ENCODE results near the gene SMIM29. TPM values are rescaled to one million over a fixed set of nuclear protein-coding genes. Genes with fewer than 3 reads are reported as not detected.

The SMIM29 gene
- total and polyA plus RNA-seq, 10 of the 15 experiments (the other 5 are each of a cell fraction or from before 2014, with no cell fraction given) = 7.1 to 30.0 (median 16.2) TPM

DNA sequence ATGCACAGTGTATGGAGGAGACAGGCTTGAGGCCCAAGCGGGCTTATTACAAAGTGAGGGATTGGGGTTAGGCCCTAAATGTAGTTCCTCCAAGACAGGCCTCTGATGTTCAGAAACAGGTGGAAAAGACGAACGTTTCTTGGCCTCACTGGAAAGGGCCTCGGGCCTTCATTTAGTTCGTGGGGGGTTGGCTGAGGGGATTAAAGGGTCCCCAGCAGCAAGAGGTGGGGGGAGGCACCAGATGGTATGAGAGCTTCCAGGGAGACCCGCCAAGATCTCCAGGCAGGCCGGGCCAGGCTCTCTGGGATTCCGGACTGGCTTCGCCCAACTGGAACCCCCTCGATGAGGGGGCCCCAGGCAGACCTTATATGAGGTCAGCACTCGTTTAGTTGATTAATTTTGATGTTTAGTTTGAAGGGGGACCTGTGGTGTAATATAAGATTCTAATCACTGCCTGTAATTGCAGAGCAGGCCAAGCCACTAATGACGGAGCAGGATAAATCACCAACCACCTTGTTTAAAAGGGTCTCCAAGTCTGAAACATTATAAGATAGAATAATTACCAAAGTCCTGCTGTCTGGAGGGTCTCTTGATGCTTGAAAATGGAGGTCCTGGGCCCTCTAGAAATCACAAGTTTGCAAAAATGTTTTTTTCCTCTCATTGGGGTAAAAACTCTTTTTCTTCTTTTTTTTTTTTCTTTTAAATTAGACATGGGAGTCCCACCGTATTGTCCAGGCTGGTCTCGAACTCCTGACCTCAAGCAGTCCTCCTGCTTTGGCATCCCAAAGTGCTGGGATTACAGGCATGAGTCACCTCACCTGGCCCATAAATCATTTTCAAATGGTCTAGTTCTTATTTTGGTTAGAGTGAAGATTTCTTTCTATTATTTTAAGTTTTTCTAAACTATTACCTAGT, 10.0 kb downstream of the SMIM29 start (continued):
- TF ChIP-seq TCF3 (IDR thresholded peaks at IDR 0.05; ENCODE audit: borderline replicate concordance, insufficient read depth, low read depth, low read length) = no peak
- no peak for TF ChIP-seq ZNF622 (IDR thresholded peaks at IDR 0.05)
- no peak for TF ChIP-seq SMAD5 (IDR thresholded peaks at IDR 0.05; ENCODE audit: low read depth)
- TF ChIP-seq NR2F1 (conservative IDR thresholded peaks at IDR 0.05) = no peak
- TF ChIP-seq SREBF2 (IDR thresholded peaks at IDR 0.05; ENCODE audit: low read length) = no peak

DNA sequence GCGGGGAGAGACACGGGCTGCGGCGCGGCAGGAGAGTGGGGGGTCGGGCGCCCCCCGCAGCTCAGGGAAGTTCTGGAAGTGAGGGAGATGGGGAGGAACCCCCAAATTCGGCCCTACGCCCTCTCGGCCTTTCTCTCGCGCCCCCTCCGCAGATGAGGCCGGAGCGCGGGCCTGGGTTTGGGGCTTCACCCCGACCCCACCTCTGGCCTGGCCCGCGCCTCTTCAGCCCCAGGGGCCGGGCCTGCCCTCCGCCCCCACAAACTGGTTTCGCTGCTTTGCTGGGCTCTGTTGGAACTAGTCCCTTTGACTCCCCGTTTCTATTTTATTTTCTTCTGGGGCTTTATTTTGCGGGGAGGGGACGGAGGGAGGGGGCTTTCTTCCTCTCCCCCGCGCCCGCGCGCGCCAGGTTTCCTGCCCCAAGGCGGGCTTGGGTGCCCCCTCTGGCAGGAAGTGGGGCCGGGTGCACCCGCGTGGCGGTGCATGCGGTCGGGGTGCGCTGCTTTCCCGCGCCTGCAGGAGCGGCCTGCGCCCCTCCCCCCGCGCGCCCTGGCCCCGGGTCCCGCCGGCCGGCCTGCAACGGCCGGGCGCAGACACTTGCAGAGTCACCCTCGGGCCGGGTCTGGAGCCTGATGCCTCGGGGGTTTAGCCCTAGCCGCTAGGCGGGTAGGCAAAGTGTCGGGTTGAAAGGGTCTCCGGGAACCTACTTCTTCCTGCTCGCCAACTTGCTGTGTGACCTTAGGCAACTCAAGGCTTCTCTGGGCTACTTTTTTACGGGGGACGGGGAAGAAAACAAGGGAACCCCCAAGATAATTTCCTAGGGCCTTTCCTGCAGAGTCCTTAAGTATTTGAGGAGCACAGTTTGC, 10.9 kb downstream of the SMIM29 start:
- ATAC-seq = peak; percentile 30
- TF ChIP-seq, protein P1, sequence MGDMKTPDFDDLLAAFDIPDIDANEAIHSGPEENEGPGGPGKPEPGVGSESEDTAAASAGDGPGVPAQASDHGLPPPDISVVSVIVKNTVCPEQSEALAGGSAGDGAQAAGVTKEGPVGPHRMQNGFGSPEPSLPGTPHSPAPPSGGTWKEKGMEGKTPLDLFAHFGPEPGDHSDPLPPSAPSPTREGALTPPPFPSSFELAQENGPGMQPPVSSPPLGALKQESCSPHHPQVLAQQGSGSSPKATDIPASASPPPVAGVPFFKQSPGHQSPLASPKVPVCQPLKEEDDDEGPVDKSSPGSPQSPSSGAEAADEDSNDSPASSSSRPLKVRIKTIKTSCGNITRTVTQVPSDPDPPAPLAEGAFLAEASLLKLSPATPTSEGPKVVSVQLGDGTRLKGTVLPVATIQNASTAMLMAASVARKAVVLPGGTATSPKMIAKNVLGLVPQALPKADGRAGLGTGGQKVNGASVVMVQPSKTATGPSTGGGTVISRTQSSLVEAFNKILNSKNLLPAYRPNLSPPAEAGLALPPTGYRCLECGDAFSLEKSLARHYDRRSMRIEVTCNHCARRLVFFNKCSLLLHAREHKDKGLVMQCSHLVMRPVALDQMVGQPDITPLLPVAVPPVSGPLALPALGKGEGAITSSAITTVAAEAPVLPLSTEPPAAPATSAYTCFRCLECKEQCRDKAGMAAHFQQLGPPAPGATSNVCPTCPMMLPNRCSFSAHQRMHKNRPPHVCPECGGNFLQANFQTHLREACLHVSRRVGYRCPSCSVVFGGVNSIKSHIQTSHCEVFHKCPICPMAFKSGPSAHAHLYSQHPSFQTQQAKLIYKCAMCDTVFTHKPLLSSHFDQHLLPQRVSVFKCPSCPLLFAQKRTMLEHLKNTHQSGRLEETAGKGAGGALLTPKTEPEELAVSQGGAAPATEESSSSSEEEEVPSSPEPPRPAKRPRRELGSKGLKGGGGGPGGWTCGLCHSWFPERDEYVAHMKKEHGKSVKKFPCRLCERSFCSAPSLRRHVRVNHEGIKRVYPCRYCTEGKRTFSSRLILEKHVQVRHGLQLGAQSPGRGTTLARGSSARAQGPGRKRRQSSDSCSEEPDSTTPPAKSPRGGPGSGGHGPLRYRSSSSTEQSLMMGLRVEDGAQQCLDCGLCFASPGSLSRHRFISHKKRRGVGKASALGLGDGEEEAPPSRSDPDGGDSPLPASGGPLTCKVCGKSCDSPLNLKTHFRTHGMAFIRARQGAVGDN (IDR thresholded peaks at IDR 0.05) = peak; percentile 72
- TF ChIP-seq LARP7 (IDR thresholded peaks at IDR 0.05) (peak; percentile 42), MEF2B (IDR thresholded peaks at IDR 0.05; ENCODE audit: partially characterized antibody, poor library complexity, severe bottlenecking) (peak; percentile 39), TAF1 (IDR thresholded peaks at IDR 0.05; ENCODE audit: borderline replicate concordance, low read depth, low read length) (peak; percentile 13; the same call in 1 of the 2 replicates), RB1 (IDR thresholded peaks at IDR 0.05; ENCODE audit: borderline replicate concordance) (peak; percentile 94; the same call in 1 of the 2 replicates), BHLHE40 (IDR thresholded peaks at IDR 0.05; ENCODE audit: borderline replicate concordance in 1 of 2, low read depth in 2 of 2, low read length in 1 of 2) (peak; percentile 24 to 73; a peak in 2 of 4 replicates)
- TF ChIP-seq, protein P2, sequence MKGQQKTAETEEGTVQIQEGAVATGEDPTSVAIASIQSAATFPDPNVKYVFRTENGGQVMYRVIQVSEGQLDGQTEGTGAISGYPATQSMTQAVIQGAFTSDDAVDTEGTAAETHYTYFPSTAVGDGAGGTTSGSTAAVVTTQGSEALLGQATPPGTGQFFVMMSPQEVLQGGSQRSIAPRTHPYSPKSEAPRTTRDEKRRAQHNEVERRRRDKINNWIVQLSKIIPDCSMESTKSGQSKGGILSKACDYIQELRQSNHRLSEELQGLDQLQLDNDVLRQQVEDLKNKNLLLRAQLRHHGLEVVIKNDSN (IDR thresholded peaks at IDR 0.05; ENCODE audit: borderline replicate concordance, extremely low read length, insufficient read depth, low read depth, low read length) = no peak

More for the DNA sequence above, 10.9 kb downstream of the SMIM29 start:
- BruUV-seq (replicated peaks) = no TSS peak
- SMC1A ChIA-PET (ENCODE audit: uncharacterized antibody, unreplicated experiment) = no interaction called here
- CTCF ChIA-PET = interaction anchor here (1.5 kb wide), 1 partner anchor 42 kb away, joined by 5 read pairs; no protein-coding TSS in a partner anchor
- Histone ChIP-seq H3K4me1 (ENCODE audit: control insufficient read depth, insufficient read depth, low read length) (peaks cover 21% of the 10 kb centered on the region), H3K9me3 (replicated peaks; ENCODE audit: control insufficient read depth, insufficient read depth, low read length) (no peaks in the 10 kb centered on the region), H2AFZ (ENCODE audit: control insufficient read depth, low read depth, low read length) (peak overlapping the region; percentile 44; the same call in 1 of the 2 replicates), H3K4me3 (peak overlapping the region; percentile 93), H3K27ac (ENCODE audit: control insufficient read depth, insufficient read depth) (peak overlapping the region; percentile 94), H3K9ac (ENCODE audit: control insufficient read depth, insufficient read depth, low read length) (peak overlapping the region; percentile 99), H3K27me3 (replicated peaks in 1 of 2; ENCODE audit: control insufficient read depth in 2 of 2, insufficient read depth in 2 of 2, low read length in 1 of 2) (no peaks in the 10 kb centered on the region), H3K79me2 (ENCODE audit: control insufficient read depth, insufficient read depth, low read length) (peaks cover 51% of the 10 kb centered on the region), H3K36me3 (ENCODE audit: control insufficient read depth in 2 of 2, insufficient read depth in 2 of 2, low read length in 1 of 2) (peaks cover 19 to 25% of the 10 kb centered on the region in 2 experiments), H3K4me2 (ENCODE audit: control insufficient read depth, insufficient read depth) (peak overlapping the region; percentile 85), H4K20me1 (ENCODE audit: control insufficient read depth, insufficient read depth) (peaks cover 5% of the 10 kb centered on the region; the same call in 1 of the 2 replicates)
- in situ Hi-C loops (cut with MboI) = loop anchor here (25.0 kb wide), 1 partner anchor 374 kb away; no protein-coding TSS in a partner anchor
- FAIRE-seq (peak; percentile 23), DNase-seq (ENCODE audit: low read depth, low spot score) (no peak)
- RAD21 ChIA-PET (ENCODE audit: unreplicated experiment) = interaction anchor here (1.7 to 2.1 kb wide), 4 partner anchors 11 to 42 kb away, joined by 5 to 17 read pairs (median 10); partner anchors contain the start of gene SMIM29
- intact Hi-C loops (cut with micrococcal nuclease; ENCODE audit: unreplicated experiment) = no loop called here
- WGBS (ENCODE audit: insufficient coverage, insufficient replicate concordance, low lambda C conversion rate, missing lambda C conversion rate) = 1% methylated on average over 40 of the region's 64 CpGs
- POLR2A ChIA-PET = interaction anchor here (1.0 to 2.1 kb wide), 6 partner anchors 10 to 420 kb away, joined by 3 to 20 read pairs (median 5); no protein-coding TSS in a partner anchor
